Measurements from ENCODE around the gene DNAJC30.

DNA sequence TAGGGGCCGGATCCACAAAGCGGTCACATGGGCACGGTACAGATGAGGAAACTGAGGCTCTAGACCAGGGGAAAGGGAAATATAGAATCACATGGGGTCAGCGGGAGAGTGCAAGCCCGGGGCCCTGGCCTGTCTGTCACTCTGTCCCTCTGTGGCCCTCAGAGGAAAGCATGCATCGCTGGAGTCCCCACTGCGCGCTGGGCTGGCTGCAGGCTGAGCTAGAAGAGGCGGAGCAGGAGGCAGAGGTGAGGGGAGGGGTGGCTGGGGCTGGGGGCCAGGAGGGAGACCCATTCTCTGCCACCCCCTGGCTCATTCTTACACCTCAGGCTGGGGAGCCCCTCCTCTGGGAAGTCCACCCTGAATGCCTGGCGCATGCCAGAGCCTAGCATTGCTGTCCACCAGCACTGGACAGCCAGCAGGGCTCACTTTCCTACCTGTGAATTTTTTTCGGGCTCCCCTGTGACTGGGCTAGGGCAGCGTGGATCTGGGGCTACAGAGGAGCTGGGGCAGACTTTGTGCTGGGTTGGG, 13.3 kb downstream of the DNAJC30 start:
- TF ChIP-seq, protein P1, sequence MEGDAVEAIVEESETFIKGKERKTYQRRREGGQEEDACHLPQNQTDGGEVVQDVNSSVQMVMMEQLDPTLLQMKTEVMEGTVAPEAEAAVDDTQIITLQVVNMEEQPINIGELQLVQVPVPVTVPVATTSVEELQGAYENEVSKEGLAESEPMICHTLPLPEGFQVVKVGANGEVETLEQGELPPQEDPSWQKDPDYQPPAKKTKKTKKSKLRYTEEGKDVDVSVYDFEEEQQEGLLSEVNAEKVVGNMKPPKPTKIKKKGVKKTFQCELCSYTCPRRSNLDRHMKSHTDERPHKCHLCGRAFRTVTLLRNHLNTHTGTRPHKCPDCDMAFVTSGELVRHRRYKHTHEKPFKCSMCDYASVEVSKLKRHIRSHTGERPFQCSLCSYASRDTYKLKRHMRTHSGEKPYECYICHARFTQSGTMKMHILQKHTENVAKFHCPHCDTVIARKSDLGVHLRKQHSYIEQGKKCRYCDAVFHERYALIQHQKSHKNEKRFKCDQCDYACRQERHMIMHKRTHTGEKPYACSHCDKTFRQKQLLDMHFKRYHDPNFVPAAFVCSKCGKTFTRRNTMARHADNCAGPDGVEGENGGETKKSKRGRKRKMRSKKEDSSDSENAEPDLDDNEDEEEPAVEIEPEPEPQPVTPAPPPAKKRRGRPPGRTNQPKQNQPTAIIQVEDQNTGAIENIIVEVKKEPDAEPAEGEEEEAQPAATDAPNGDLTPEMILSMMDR (IDR thresholded peaks at IDR 0.05) = no peak
- TF ChIP-seq ZNF423 (CRISPR knock-in tag; IDR thresholded peaks at IDR 0.05) = no peak
- TF ChIP-seq CDX4 (CRISPR knock-in tag; IDR thresholded peaks at IDR 0.05; ENCODE audit: borderline replicate concordance) = no peak
- no peak for TF ChIP-seq ELF4 (CRISPR knock-in tag; IDR thresholded peaks at IDR 0.05; ENCODE audit: low read depth)
- TF ChIP-seq, protein P2, sequence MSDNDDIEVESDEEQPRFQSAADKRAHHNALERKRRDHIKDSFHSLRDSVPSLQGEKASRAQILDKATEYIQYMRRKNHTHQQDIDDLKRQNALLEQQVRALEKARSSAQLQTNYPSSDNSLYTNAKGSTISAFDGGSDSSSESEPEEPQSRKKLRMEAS (CRISPR knock-in tag; IDR thresholded peaks at IDR 0.05) = no peak
- TF ChIP-seq CREB1 (CRISPR knock-in tag; IDR thresholded peaks at IDR 0.05) = no peak
- TF ChIP-seq NR1H2 (CRISPR knock-in tag; IDR thresholded peaks at IDR 0.05) = no peak
- no peak for TF ChIP-seq ZNF219 (CRISPR knock-in tag; IDR thresholded peaks at IDR 0.05; ENCODE audit: borderline replicate concordance)
- no peak for TF ChIP-seq E2F1 (CRISPR knock-in tag; IDR thresholded peaks at IDR 0.05)
